IMR-90 (cell line): Measurements from ENCODE around the gene ZCCHC7. TPM values are rescaled to one million over a fixed set of nuclear protein-coding genes. Genes with fewer than 3 reads are reported as not detected.

ENCODE experiments used
- ATAC-seq: fragments of 200-7000 bp; cut with Tn5 transposase; 2 replicates; pipeline ENCODE4 v1.9.1; 2020; ENCODE audit warnings: low read depth, mild to moderate bottlenecking, moderate library complexity
- BruUV-seq: library from RNA; stranded (reverse); fragments of 400-500 nt; replicated peaks from 2 replicates; lab custom pipeline; 2021; lab: Mats Ljungman, UMichigan
- CTCF ChIA-PET: fragments of 300-600 bp; formaldehyde crosslinking; extraction: SDS; loops from one replicate; lab custom pipeline; 2021; ENCODE audit warnings: antibody characterized with exemption; lab: Yijun Ruan, JAX
- POLR2A ChIA-PET: fragments of 300-600 bp; sonication (Branson Sonifier 250); formaldehyde crosslinking; loops from one replicate; lab custom pipeline; 2022; ENCODE audit warnings: antibody characterized with exemption; ENCODE audit not compliant: unreplicated experiment; lab: Charles Lee
- DNase-seq: peaks from one replicate; pipeline ENCODE4 v3.0.0; 2013
- H2AFZ ChIP-seq: replicated peaks from 2 replicates; pipeline ENCODE3; 2013; ENCODE audit warnings: low read length, mild to moderate bottlenecking; ENCODE audit not compliant: poor library complexity
- H2AK5ac ChIP-seq: 2 replicates; pipeline ENCODE4 v1.6.1; 2013; ENCODE audit warnings: low read depth, low read length, inconsistent platforms
- H2AK9ac ChIP-seq: replicated peaks from 2 replicates; pipeline ENCODE3; 2013; ENCODE audit warnings: mild to moderate bottlenecking, low read depth, low read length, moderate library complexity; ENCODE audit not compliant: poor library complexity
- H2BK120ac ChIP-seq: 2 replicates; pipeline ENCODE4 v1.6.1; 2013; ENCODE audit warnings: low read depth, low read length, inconsistent platforms
- H2BK15ac ChIP-seq: 3 replicates; pipeline ENCODE4 v1.6.1; 2013; ENCODE audit warnings: low read depth, low read length, inconsistent platforms
- H2BK20ac ChIP-seq: 2 replicates; pipeline ENCODE4 v1.6.1; 2013; ENCODE audit warnings: low read depth, mild to moderate bottlenecking, inconsistent platforms, low read length, moderate library complexity
- H2BK5ac ChIP-seq: 2 replicates; pipeline ENCODE4 v1.6.1; 2013; ENCODE audit warnings: mild to moderate bottlenecking, low read depth, low read length, inconsistent platforms; ENCODE audit not compliant: poor library complexity, severe bottlenecking
- H3K14ac ChIP-seq: replicated peaks from 2 replicates; pipeline ENCODE4 v1.6.1; 2013; ENCODE audit warnings: low read depth, low read length, inconsistent platforms
- H3K18ac ChIP-seq: 2 replicates; pipeline ENCODE4 v1.6.1; 2013; ENCODE audit warnings: low read depth, low read length, control low read depth
- H3K23ac ChIP-seq: 2 replicates; pipeline ENCODE4 v1.6.1; 2013; ENCODE audit warnings: low read depth, low read length, inconsistent platforms
- H3K27ac ChIP-seq: 2 replicates; pipeline ENCODE4 v1.5.1; 2013; ENCODE audit warnings: mild to moderate bottlenecking, control low read depth, low read length; ENCODE audit not compliant: insufficient read depth
- H3K27me3 ChIP-seq: 2 replicates; pipeline ENCODE4 v1.6.1; 2013; ENCODE audit warnings: low read length; ENCODE audit not compliant: control insufficient read depth, insufficient read depth
- H3K36me3 ChIP-seq: 2 replicates; pipeline ENCODE4 v1.6.1; 2013; ENCODE audit warnings: low read length, mixed read lengths; ENCODE audit not compliant: control insufficient read depth, insufficient read depth
- H3K4ac ChIP-seq: 2 replicates; pipeline ENCODE4 v1.6.1; 2013; ENCODE audit warnings: low read depth, low read length, inconsistent platforms
- H3K4me1 ChIP-seq: 2 replicates; pipeline ENCODE4 v1.6.1; 2013; ENCODE audit warnings: low read length, mixed read lengths; ENCODE audit not compliant: control insufficient read depth, insufficient read depth
- H3K4me2 ChIP-seq: 2 replicates; pipeline ENCODE4 v1.6.1; 2013; ENCODE audit warnings: low read depth, mild to moderate bottlenecking, control low read depth, low read length, moderate library complexity
- H3K4me3 ChIP-seq: 2 replicates; pipeline ENCODE4 v1.5.1; 2013; ENCODE audit warnings: low read depth, mild to moderate bottlenecking, control low read depth, low read length, moderate library complexity; ENCODE audit not compliant: insufficient read depth
- H3K56ac ChIP-seq: 2 replicates; pipeline ENCODE4 v1.6.1; 2013; ENCODE audit warnings: low read length, inconsistent platforms; ENCODE audit not compliant: insufficient read depth; ENCODE audit errors: extremely low read depth
- H3K79me1 ChIP-seq, 2 experiments: 2 replicates each; pipeline ENCODE4 v1.6.1; 2013; ENCODE audit warnings: low read length in 2 of 2, inconsistent platforms in 1 of 2, low read depth in 1 of 2
- H3K9ac ChIP-seq: 2 replicates; pipeline ENCODE4 v1.6.1; 2013; ENCODE audit warnings: low read depth, low read length, control low read depth
- H3K9me1 ChIP-seq: 2 replicates; pipeline ENCODE4 v1.6.1; 2013; ENCODE audit warnings: low read length, inconsistent platforms; ENCODE audit not compliant: insufficient read depth
- H3K9me3 ChIP-seq: 2 replicates; pipeline ENCODE4 v1.6.1; 2013; ENCODE audit warnings: low read length; ENCODE audit not compliant: control insufficient read depth, insufficient read depth
- H4K20me1 ChIP-seq: 2 replicates; pipeline ENCODE4 v1.6.1; 2013; ENCODE audit warnings: low read length, inconsistent platforms; ENCODE audit not compliant: insufficient read depth
- H4K5ac ChIP-seq: 2 replicates; pipeline ENCODE4 v1.6.1; 2013; ENCODE audit warnings: mild to moderate bottlenecking, low read depth, low read length, control low read depth
- H4K8ac ChIP-seq, 2 experiments: 2 replicates each; pipeline ENCODE4 v1.6.1; 2013; ENCODE audit warnings: low read depth in 2 of 2, low read length in 2 of 2, control low read depth in 1 of 2, inconsistent platforms in 1 of 2
- H4K91ac ChIP-seq: 2 replicates; pipeline ENCODE4 v1.6.1; 2013; ENCODE audit warnings: low read depth, low read length, inconsistent platforms; ENCODE audit not compliant: insufficient read depth
- BHLHE40 ChIP-seq: fragments of 150-350 bp; IDR thresholded peaks from 2 replicates; pipeline ENCODE4 v1.6.1; 2016; ENCODE audit warnings: mild to moderate bottlenecking, low read depth, low read length
- CEBPB ChIP-seq: IDR thresholded peaks from 2 replicates; pipeline ENCODE4 v1.6.1; 2012; ENCODE audit warnings: low read depth, low read length, improper control_type of control experiment
- CHD1 ChIP-seq: IDR thresholded peaks from 2 replicates; pipeline ENCODE4 v1.6.1; 2012; ENCODE audit warnings: low read depth, low read length, improper control_type of control experiment
- CTCF ChIP-seq: conservative IDR thresholded peaks from 2 replicates; pipeline ENCODE4 v1.5.1; 2012; ENCODE audit warnings: mild to moderate bottlenecking, low read depth, low read length, improper control_type of control experiment
- ELK1 ChIP-seq: fragments of 150-350 bp; IDR thresholded peaks from 2 replicates; pipeline ENCODE4 v1.6.1; 2016; ENCODE audit warnings: low read depth, mild to moderate bottlenecking, low read length, moderate library complexity, borderline replicate concordance
- FOS ChIP-seq: fragments of 150-350 bp; IDR thresholded peaks from 2 replicates; pipeline ENCODE4 v1.6.1; 2016; ENCODE audit warnings: low read depth, low read length
- MAFK ChIP-seq: IDR thresholded peaks from 2 replicates; pipeline ENCODE4 v1.6.1; 2012; ENCODE audit warnings: low read depth, low read length, improper control_type of control experiment
- MAZ ChIP-seq: IDR thresholded peaks from 2 replicates; pipeline ENCODE4 v1.6.1; 2012; ENCODE audit warnings: low read depth, mild to moderate bottlenecking, low read length, improper control_type of control experiment, moderate library complexity, borderline replicate concordance
- MXI1 ChIP-seq: IDR thresholded peaks from 2 replicates; pipeline ENCODE4 v1.6.1; 2012; ENCODE audit warnings: low read depth, mild to moderate bottlenecking, low read length, moderate library complexity, borderline replicate concordance
- NFE2L2 ChIP-seq: fragments of 150-350 bp; IDR thresholded peaks from 2 replicates; pipeline ENCODE4 v1.6.1; 2016; ENCODE audit warnings: low read depth, mild to moderate bottlenecking, low read length
- POLR2A ChIP-seq: IDR thresholded peaks from 2 replicates; pipeline ENCODE4 v1.6.1; 2012; ENCODE audit warnings: mild to moderate bottlenecking, low read depth, low read length
- RAD21 ChIP-seq: IDR thresholded peaks from 2 replicates; pipeline ENCODE4 v1.6.1; 2012; ENCODE audit warnings: low read length, improper control_type of control experiment
- RCOR1 ChIP-seq: IDR thresholded peaks from 2 replicates; pipeline ENCODE4 v1.6.1; 2012; ENCODE audit warnings: mild to moderate bottlenecking, low read length, improper control_type of control experiment; ENCODE audit not compliant: insufficient replicate concordance
- SMC3 ChIP-seq: fragments of 150-350 bp; IDR thresholded peaks from 2 replicates; pipeline ENCODE4 v1.6.1; 2016; ENCODE audit warnings: low read depth, mild to moderate bottlenecking, antibody characterized with exemption, low read length, moderate library complexity
- USF2 ChIP-seq: fragments of 150-350 bp; IDR thresholded peaks from 2 replicates; pipeline ENCODE4 v1.6.1; 2017; ENCODE audit warnings: mild to moderate bottlenecking, antibody characterized with exemption, low read length, low read depth
- WGBS, 2 experiments: methylation state at CpG; one replicate each; pipeline versions ENCODE4 v1.1.5 to v1.1.7; 2013; ENCODE audit warnings: missing lambda C conversion rate in 2 of 2; ENCODE audit not compliant: insufficient read length in 1 of 2; ENCODE audit errors: extremely low coverage in 2 of 2; 5-methylcytosine and 5-hydroxymethylcytosine counted together
- dilution Hi-C: fragments of 300-500 bp; cut with HindIII; formaldehyde crosslinking; loops from one replicate; pipeline ENCODE4 v1.14.3; 2018; ENCODE audit warnings: low sequenced_read_pairs; ENCODE audit not compliant: unreplicated experiment
- in situ Hi-C: fragments of 300-500 bp; cut with MboI; formaldehyde crosslinking; loops from 3 replicates; pipeline ENCODE4 v1.14.3; 2019; ENCODE audit warnings: low sequenced_read_pairs, inconsistent platforms, mixed read lengths
- intact Hi-C: fragments of 100-400 bp; cut with micrococcal nuclease; formaldehyde crosslinking; loops from 2 replicates; pipeline ENCODE4 v1.10.0; 2022
- polyA plus RNA-seq, 3 experiments: library from polyadenylated mRNA; depleted of rRNA; stranded (reverse); fragments of >200 nt; gene quantifications; 2 replicates each; pipeline ENCODE4 v1.2.3, GENCODE V29; 2012; ENCODE audit warnings: low replicate concordance in 1 of 3
- total RNA-seq: library from RNA; depleted of rRNA; stranded (reverse); fragments of >200 nt; gene quantifications from 2 replicates; pipeline ENCODE4 v1.2.3, GENCODE V29; 2012

The ZCCHC7 gene
- total and polyA plus RNA-seq, 2 of the 4 experiments (the other 2 are of a cell fraction) = 13.6 to 28.7 TPM

GRCh38 chr9:37187713-37188439, 67.5 kb downstream of the ZCCHC7 start:
- Histone ChIP-seq H3K4ac (peak overlapping the region; percentile 31; the same call in 1 of the 2 replicates), H3K18ac (no peak overlapping the region; the same call in 1 of the 2 replicates), H3K79me1 (peaks cover 8 to 16% of the 10 kb centered on the region in 2 experiments; a peak in 3 of 4 replicates), H3K27me3 (no peaks in the 10 kb centered on the region), H3K9me1 (no peaks in the 10 kb centered on the region), H3K27ac (no peak overlapping the region), H3K4me1 (peaks cover 3% of the 10 kb centered on the region; the same call in 1 of the 2 replicates), H4K20me1 (no peaks in the 10 kb centered on the region; the same call in 1 of the 2 replicates), H3K14ac (peak overlapping the region; percentile 68; the same call in 1 of the 2 replicates), H3K4me3 (no peak overlapping the region), H3K4me2 (no peak overlapping the region), H4K5ac (no peak overlapping the region), H3K9ac (no peak overlapping the region), H4K8ac (peak overlapping the region in 1 of 2 experiments; percentile 50; a peak in 1 of 4 replicates), H2BK5ac (peak overlapping the region; percentile 46), H3K36me3 (peaks cover 2% of the 10 kb centered on the region), H3K23ac (no peak overlapping the region), H2AK9ac (no peak overlapping the region), H2BK120ac (no peak overlapping the region), H2AFZ (no peak overlapping the region), H2AK5ac (peak overlapping the region; percentile 66), H3K56ac (no peak overlapping the region), H2BK20ac (no peak overlapping the region), H3K9me3 (no peaks in the 10 kb centered on the region), H4K91ac (no peak overlapping the region), H2BK15ac (no peak overlapping the region)
- POLR2A ChIA-PET = no interaction called here
- dilution Hi-C loops (no loop called here), in situ Hi-C loops (no loop called here), intact Hi-C loops (no loop called here)
- CTCF ChIA-PET = no interaction called here
- ATAC-seq (no peak; the same call in 1 of the 2 replicates), DNase-seq (peak; percentile 28)
- BruUV-seq = no TSS peak
- WGBS, 2 experiments = no CpG with 5 or more reads among the region's 5 CpGs
- TF ChIP-seq FOS (no peak), NFE2L2 (no peak), POLR2A (no peak), MAFK (no peak), CEBPB (no peak), MAZ (no peak), SMC3 (no peak), BHLHE40 (no peak), CHD1 (no peak), RCOR1 (no peak), MXI1 (no peak), USF2 (no peak), CTCF (no peak), ELK1 (no peak), RAD21 (no peak)
